GM19023 (cell line): ENCODE results near the gene ST8SIA1.
A peak's percentile ranks its signal among the peaks of the same experiment; 100 is the strongest.
"Not testable (repeated sequence)": the region's sequence is repeated elsewhere in the genome, so short reads cannot be mapped to it uniquely, and the experiment has no call there.

Source experiments
- ATAC-seq: cut with Tn5 transposase; IDR thresholded peaks from one replicate; pipeline ENCODE4 v1.9.1; 2021; ENCODE audit warnings: mild to moderate bottlenecking, moderate library complexity; ENCODE audit not compliant: unreplicated experiment

The ST8SIA1 gene

GRCh38 chr12:22334410-22335100 is at the start of gene ST8SIA1:
Gene ST8SIA1 (minus strand): TSS chr12:22334707. CDS start chr12:22334232, 475 bp downstream.
- peak; percentile 11 for ATAC-seq

DNA sequence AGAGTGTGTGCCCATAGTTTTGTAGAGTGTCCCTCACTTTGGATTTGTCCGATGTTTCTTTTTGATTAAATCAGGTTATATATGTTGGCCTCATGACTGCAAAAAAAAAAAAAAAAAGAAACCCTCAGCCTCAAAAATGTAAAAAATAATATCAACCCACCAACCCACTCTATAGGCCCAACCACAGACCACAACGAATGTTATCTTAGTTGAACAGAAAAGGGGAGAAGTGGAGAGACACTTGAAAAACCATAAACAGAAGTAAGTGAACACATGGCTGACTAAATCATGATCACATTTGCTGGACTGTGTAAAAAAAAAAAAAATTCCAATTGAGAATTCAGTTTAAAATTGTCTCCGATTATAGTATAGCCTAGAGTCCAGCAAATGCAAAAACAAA is 45.5 kb upstream of the ST8SIA1 start:
- ATAC-seq, result no peak

DNA sequence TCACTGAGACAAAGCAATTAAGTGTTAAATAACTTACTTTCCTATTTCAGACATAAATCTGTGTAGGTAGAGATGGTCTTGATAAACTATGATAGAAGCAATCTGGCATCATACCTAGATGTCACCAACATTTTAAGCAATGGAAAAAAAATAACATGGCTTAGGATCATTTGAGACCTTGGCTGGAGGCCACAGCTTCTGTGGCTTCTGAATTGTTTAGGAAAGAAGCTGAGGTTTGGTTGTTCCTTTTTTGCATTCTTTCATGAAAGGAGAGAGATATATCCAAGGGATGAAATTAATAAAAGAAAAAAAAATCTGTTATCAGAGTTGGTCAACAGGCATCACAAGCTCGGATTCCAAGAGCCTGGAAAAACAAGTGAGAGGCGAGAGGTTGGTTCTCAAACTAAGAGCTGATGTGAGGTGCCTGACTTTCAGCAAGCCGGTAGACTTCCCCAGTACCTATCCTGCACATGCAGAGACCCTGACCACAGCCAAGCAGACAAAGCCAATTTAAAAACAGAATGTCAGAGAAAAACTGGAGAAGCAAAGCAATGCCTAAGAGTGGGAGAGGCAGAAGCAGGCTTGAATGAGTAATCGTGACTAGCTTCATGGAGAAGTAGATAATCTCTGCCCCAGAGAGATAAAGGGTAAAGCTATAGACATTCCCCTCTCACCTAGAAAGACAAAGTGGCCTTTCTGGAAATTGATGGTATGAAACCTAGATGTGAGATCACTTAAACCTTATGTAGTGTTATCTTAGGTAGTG is 43.4 kb upstream of the ST8SIA1 start:
- no peak for ATAC-seq

DNA sequence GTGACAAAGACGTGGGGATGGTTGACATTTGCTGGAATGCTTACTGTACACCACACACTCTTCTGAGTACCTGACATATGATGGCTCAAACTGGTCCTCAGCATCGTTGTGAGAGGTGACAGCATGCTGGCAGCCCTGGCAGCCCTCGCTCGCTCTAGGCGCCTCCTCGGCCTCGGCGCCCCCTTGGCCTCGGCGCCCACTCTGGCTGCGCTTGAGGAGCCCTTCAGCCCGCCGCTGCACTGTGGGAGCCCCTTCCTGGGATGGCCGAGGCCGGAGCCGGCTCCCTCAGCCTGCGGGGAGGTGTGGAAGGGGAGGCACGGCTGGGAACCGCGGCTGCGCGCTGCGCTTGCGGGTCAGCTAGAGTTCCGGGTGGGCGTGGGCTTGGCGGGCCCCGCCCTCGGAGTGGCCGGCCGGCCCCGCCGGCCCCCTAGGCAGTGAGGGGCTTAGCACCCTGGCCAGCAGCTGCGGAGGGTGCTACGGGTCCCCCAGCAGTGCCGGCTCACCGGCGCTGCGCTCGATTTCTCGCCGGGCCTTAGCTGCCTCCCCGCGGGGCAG is 42.2 kb upstream of the ST8SIA1 start:
- not testable (repeated sequence) for ATAC-seq

GRCh38 chr12:22374508-22374907 is 40.0 kb upstream of the ST8SIA1 start:
- no peak for ATAC-seq

- ATAC-seq, result no peak
These were observed 37.9 kb upstream of the ST8SIA1 start for GRCh38 chr12:22372277-22372837.

GRCh38 chr12:22366181-22366580 is 31.7 kb upstream of the ST8SIA1 start:
- no peak for ATAC-seq

DNA sequence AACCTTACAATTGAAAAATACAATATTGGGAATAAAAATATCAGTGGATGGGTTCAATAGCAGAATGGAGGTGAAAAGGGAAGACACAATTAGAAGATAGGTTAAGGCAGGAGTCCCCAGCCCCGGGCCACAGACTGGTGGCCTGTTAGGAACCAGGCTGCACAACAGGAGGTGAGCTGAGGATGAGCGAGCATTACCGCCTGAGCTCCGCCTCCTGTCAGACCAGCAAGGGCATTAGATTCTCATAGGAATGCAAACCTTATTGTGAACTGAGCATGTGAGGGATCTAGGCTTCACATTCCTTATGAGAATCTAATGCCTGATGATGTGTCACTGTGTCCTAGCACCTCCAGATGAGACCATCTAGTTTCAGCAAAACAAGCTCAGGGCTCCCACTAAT is 27.3 kb upstream of the ST8SIA1 start:
- ATAC-seq, result no peak

- no peak for ATAC-seq
These were observed 26.3 kb upstream of the ST8SIA1 start for GRCh38 chr12:22360774-22361173.

GRCh38 chr12:22357531-22357930 is 23.0 kb upstream of the ST8SIA1 start:
- no peak for ATAC-seq

DNA sequence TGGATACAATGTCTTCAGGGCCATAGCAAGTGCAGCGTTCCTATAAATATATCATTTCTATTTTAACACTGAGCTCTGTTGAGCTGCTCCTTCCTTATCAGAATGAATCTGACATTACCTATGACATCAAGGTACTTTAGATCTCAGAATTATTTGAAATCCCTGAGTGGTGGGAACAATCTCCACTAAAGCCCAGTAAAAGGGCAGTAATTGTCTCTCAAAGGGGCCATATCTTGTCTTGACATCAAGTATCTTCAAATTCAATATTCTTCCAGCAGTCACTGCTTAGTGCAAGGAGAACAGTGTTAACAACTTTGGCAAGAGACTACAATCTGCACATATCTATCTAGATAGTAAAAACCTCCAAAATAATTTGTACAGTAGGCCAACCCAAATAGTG is 21.7 kb upstream of the ST8SIA1 start:
- ATAC-seq, result no peak

DNA sequence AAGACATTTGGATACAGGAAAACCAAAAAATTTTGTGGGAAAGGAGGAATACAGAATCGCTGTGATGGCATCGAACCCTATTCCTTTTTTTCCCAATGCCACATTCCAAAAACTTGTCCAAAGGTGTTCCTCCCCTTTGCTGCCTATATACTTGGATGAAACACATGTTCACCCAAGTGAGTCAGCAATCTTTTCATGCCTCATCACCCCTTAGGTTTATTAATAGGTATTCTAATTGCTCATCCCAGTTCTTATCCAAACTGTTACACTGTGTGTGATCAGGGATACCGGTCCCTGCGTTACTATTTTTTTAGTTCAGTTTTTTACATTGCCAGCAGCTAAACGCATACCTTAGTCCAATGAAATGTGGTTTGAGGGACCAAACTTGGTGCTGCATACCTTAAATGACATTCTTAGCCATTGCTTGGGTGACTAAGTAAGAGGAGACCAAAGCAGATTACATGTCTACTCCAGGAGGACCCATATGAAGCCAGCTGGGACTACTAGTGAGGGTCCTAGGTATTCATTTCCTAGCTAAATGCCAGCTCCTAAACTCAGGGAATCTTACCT is 20.6 kb upstream of the ST8SIA1 start:
- no peak for ATAC-seq

GRCh38 chr12:22353615-22354325 is 19.3 kb upstream of the ST8SIA1 start:
- ATAC-seq, result no peak

DNA sequence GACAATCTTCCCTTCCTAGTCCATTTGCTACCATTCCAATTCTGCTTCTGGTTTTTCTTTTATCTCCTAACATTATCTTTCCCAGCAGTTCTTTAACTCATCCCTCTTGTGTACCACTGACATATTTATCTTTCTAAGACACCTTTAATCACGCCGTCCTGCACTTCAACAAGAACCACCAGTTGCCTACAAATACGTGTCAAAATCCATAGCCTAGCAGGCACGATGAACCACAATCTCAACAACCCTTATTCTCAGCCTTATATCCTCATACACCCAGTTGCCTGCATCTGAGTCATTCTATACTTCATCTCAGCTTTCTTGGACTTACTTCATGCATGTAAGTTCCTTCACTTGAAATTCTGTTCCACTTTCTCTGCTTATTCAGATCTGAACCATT is 16.4 kb upstream of the ST8SIA1 start:
- ATAC-seq, result no peak

DNA sequence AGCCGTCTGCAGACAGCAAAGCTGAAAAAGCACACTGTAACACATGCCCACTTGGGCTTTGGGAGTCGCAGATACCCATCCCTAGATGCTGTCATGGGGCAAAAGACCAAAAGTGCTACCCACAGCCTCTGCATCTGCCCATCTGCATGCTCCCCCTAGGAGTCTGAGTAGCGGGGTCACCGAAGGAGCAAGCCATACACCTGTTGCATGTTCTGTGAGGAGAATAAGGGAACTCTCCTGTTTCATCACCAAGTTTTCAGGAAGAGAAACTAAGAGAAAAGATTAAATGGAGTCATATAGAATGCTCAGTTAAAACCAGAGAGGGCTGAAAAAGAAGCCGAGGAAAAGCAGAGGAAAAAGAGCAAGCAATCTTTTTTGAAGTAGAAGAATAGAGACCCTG is 13.7 kb upstream of the ST8SIA1 start:
- no peak for ATAC-seq

GRCh38 chr12:22340143-22340542 is 5.6 kb upstream of the ST8SIA1 start:
- ATAC-seq, result no peak

- ATAC-seq, result no peak
These were observed 5.2 kb upstream of the ST8SIA1 start for GRCh38 chr12:22339691-22340090.

DNA sequence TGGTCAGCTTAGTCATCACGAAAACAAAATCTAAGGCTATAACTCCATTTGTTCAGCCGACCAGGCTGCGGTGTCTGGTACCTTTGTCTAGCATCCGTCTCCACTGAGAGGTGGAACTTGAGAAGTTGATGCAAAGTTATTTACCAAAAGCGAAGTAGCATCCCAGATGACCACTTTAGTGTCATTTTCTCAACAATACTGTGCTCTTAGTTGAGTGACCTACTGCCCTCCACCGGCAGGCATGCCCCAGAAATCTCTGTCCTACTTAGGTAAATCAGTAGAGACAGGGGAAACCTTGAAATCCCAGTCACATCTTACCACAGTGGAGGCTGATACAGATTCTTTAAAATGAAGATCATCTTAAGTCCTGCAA is 1.3 kb upstream of the ST8SIA1 start:
- no peak for ATAC-seq

DNA sequence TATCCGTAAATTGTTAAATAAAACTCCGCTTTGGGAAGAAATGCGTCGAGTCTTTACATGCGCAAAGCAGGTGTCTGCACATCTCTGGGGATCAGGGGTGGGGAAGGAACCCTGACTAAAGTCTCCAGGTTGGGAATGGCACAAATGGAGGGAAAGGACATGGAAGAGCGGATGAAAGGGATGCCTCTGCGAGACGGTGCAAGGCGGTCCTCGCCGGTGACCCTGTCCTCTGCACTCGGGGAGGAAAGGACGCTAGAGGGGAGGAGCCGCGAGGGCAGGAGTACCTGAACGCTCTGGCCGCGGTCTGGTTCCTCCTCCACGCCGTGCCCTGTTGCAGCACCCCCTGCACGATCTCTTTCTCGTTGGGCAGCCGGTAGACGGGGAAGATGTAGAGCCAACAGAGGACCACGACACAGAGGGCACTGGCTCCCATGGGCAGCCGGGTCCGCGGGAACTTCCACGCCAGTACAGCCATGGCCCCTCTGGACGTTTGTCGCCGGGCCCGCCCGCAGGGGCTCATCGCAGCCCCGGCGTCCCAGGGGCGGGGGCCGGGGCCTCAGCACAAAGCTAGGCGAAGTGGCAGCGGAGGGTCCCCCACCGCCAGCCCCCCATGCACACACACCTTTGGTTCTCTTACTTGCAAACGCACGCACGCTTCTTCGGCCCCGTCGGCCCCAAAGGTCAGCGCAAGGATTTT is 646 bp downstream of the ST8SIA1 start:
- no peak for ATAC-seq

DNA sequence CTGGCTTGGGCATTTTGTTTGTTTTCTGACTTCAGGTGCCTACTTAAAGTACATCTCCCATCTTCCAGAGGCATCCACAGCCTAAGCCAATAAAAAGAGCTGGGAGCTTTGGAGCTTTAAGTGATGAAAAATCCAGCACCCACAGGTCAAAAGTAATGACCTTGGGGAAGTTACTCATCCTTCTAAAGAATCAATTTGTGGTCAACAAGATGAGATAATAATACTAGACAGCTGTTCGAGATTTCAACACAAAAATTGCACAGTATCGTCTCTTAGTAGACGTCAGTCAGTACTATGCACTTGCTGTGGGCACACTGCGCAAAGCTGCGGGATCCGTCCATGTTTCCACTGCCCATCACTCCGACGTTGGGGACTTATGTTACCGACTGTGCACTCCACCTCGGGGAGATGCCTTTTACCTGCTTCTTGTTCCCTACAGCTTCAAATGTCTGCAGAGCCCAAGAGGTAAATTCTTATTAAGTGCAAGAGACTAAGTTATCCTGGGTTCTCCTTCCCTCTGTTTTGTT is 1.3 kb downstream of the ST8SIA1 start:
- ATAC-seq, result no peak
